Keratinocyte (primary cell): ENCODE results near the gene SEMA3A.
"Not testable (repeated sequence)": the region's sequence is repeated elsewhere in the genome, so short reads cannot be mapped to it uniquely, and the experiment has no call there.

ENCODE experiments used
- EZH2 ChIP-seq: IDR thresholded peaks from one replicate; pipeline ENCODE4 v1.6.1; 2012; ENCODE audit warnings: inconsistent platforms, mild to moderate bottlenecking, low read length, moderate library complexity
- TF ChIP-seq, protein P1 (sequence below), 3 experiments: IDR thresholded peaks in 1 of 3; conservative IDR thresholded peaks in 1 of 3; optimal IDR thresholded peaks in 1 of 3; 2 replicates in 2 of 3; 3 replicates in 1 of 3; pipeline versions ENCODE3 to v1.5.1; 2011; ENCODE audit warnings: low read length in 3 of 3, mild to moderate bottlenecking in 3 of 3, moderate library complexity in 2 of 3, control low read depth in 1 of 3, inconsistent platforms in 1 of 3; ENCODE audit not compliant: insufficient read depth in 2 of 3; ENCODE audit errors: extremely low read depth in 1 of 3

DNA sequence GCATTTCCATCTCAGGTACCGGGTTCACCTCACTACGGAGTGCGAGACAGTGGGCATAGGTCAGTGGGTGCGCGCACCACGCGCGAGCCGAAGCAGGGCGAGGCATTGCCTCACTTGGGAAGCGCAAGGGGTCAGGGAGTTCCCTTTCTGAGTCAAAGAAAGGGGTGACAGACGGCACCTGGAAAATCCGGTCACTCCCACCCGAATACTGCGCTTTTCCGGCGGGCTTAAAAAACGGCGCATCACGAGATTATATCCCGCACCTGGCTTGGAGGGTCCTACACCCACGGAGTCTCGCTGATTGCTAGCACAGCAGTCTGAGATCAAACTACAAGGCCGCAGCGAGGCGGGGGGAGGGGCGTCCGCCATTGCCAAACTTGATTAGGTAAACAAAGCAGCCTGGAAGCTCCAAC lies 132.1 kb downstream of the SEMA3A start:
- not testable (repeated sequence) for TF ChIP-seq EZH2
- TF ChIP-seq, protein P1, sequence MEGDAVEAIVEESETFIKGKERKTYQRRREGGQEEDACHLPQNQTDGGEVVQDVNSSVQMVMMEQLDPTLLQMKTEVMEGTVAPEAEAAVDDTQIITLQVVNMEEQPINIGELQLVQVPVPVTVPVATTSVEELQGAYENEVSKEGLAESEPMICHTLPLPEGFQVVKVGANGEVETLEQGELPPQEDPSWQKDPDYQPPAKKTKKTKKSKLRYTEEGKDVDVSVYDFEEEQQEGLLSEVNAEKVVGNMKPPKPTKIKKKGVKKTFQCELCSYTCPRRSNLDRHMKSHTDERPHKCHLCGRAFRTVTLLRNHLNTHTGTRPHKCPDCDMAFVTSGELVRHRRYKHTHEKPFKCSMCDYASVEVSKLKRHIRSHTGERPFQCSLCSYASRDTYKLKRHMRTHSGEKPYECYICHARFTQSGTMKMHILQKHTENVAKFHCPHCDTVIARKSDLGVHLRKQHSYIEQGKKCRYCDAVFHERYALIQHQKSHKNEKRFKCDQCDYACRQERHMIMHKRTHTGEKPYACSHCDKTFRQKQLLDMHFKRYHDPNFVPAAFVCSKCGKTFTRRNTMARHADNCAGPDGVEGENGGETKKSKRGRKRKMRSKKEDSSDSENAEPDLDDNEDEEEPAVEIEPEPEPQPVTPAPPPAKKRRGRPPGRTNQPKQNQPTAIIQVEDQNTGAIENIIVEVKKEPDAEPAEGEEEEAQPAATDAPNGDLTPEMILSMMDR (optimal IDR thresholded peaks at IDR 0.05 in 1 of 3, IDR thresholded peaks at IDR 0.05 in 1 of 3, conservative IDR thresholded peaks at IDR 0.05 in 1 of 3; ENCODE audit: extremely low read depth in 1 of 3, insufficient read depth in 2 of 3, low read length in 3 of 3): not testable (repeated sequence)
